ENCODE results near the gene HOXD12. TPM values are rescaled to one million over a fixed set of nuclear protein-coding genes. Genes with fewer than 3 reads are reported as not detected.

HOXD12 gene
- total RNA-seq, 1 experiment from 2014 or later: 0.27 TPM

GRCh38 chr2:176104316-176105077 lies 4.9 kb downstream of the HOXD12 start:
- Histone ChIP-seq H3K79me2 (ENCODE audit: insufficient read depth, low read length) (no peaks in the 10 kb centered on the region), H2AFZ (ENCODE audit: low read depth, low read length, poor library complexity, severe bottlenecking) (no peak overlapping the region), H3K4me3 (replicated peaks in 1 of 2; ENCODE audit: low read depth in 1 of 2, low read length in 2 of 2) (no peak overlapping the region), H3K4me1 (ENCODE audit: control insufficient read depth in 1 of 2, insufficient read depth in 2 of 2, low read length in 2 of 2) (peaks cover 0 to 11% of the 10 kb centered on the region in 2 experiments; a peak in 1 of 4 replicates), H3K9me2 (ENCODE audit: insufficient read depth) (no peaks in the 10 kb centered on the region), H3K27ac (ENCODE audit: low read depth, low read length) (no peak overlapping the region), H4K20me1 (ENCODE audit: insufficient read depth) (no peaks in the 10 kb centered on the region), H3K9ac (ENCODE audit: low read length) (no peak overlapping the region), H3K9me3 (ENCODE audit: control insufficient read depth in 1 of 2, insufficient read depth in 1 of 2, low read depth in 1 of 2, low read length in 2 of 2) (no peaks in the 10 kb centered on the region), H3K27me3 (ENCODE audit: insufficient read depth, low read length) (no peaks in the 10 kb centered on the region), H3K4me2 (ENCODE audit: low read length) (no peak overlapping the region), H3K36me3 (ENCODE audit: control insufficient read depth in 1 of 2, insufficient read depth in 2 of 2, low read length in 2 of 2) (no peaks in the 10 kb centered on the region)
- RAD21 ChIA-PET (ENCODE audit: low non-redundant PET in 1 of 2, low total read pairs in 2 of 2, uncharacterized antibody in 2 of 2, unreplicated experiment in 2 of 2): no interaction called here
- POLR2A ChIA-PET: no interaction called here
- CTCF ChIA-PET: no interaction called here
- TF ChIP-seq FOSL1 (IDR thresholded peaks at IDR 0.05; ENCODE audit: low read depth) (no peak), ZNF274 (IDR thresholded peaks at IDR 0.05; ENCODE audit: low read depth, low read length) (no peak), MAX (IDR thresholded peaks at IDR 0.05) (no peak), POLR2A (IDR thresholded peaks at IDR 0.05; ENCODE audit: borderline replicate concordance, extremely low read depth, insufficient read depth, insufficient read length) (no peak), TCF7L2 (IDR thresholded peaks at IDR 0.05; ENCODE audit: borderline replicate concordance, extremely low read depth, insufficient read depth, insufficient read length) (no peak), ZFX (IDR thresholded peaks at IDR 0.05) (no peak), CTCF (IDR thresholded peaks at IDR 0.05 in 2 of 3, conservative IDR thresholded peaks at IDR 0.05 in 1 of 3; ENCODE audit: borderline replicate concordance in 1 of 3, insufficient read depth in 1 of 3, low read depth in 2 of 3, low read length in 2 of 3) (no peak), SRF (IDR thresholded peaks at IDR 0.05; ENCODE audit: low read depth) (no peak)
- ATAC-seq (no peak), DNase-seq (ENCODE audit: low read depth, low spot score) (no peak)
- intact Hi-C loops (cut with micrococcal nuclease): no loop called here
- BruUV-seq (replicated peaks): no TSS peak

All from HCT116 (cell line).